ENCODE data around the gene HECW1. TPM values are rescaled to one million over a fixed set of nuclear protein-coding genes. Genes with fewer than 3 reads are reported as not detected.

HECW1 gene
- total RNA-seq, 1 donor, result 2.9 TPM

DNA sequence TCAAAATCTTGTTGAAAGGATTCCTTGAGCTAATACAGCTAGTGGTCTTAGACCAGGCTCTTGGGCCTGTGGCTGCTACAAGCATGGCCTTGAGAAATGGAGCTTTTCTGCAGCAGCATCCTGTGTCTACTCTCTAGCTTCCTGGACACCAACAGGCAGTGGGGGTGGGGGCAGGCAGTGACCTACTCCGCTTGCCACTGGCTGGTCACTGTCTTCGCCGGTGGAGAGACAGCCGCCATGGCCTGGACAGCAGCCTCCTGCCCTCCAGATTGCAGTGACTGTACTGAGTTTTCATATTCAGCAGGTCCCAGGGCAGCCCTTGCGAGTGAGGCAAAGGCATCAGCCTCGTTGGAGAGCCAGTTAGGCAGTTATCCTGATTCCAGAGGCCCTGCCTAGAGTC, 204.6 kb downstream of the HECW1 start:
- Histone ChIP-seq H3K4me1 (ENCODE audit: insufficient read depth, low read length) (no peaks in the 10 kb centered on the region), H3K27ac (ENCODE audit: low read depth, low read length) (no peak overlapping the region), H4K20me1 (ENCODE audit: insufficient read depth, low read length) (no peaks in the 10 kb centered on the region), H3K36me3 (ENCODE audit: insufficient read depth, low read length) (no peaks in the 10 kb centered on the region), H3K4me3 (ENCODE audit: insufficient read depth, low read length) (no peak overlapping the region), H3K9me3 (ENCODE audit: low read depth, low read length) (no peaks in the 10 kb centered on the region), H2AFZ (ENCODE audit: low read length) (no peak overlapping the region), H3K79me2 (ENCODE audit: insufficient read depth, low read length) (no peaks in the 10 kb centered on the region), H3K4me2 (ENCODE audit: insufficient read depth, low read length) (no peak overlapping the region), H3K27me3 (ENCODE audit: insufficient read depth, low read length) (peaks cover 2% of the 10 kb centered on the region)
- no peak for DNase-seq (ENCODE audit: insufficient read length, low spot score, missing footprints)
- TF ChIP-seq, protein P1, sequence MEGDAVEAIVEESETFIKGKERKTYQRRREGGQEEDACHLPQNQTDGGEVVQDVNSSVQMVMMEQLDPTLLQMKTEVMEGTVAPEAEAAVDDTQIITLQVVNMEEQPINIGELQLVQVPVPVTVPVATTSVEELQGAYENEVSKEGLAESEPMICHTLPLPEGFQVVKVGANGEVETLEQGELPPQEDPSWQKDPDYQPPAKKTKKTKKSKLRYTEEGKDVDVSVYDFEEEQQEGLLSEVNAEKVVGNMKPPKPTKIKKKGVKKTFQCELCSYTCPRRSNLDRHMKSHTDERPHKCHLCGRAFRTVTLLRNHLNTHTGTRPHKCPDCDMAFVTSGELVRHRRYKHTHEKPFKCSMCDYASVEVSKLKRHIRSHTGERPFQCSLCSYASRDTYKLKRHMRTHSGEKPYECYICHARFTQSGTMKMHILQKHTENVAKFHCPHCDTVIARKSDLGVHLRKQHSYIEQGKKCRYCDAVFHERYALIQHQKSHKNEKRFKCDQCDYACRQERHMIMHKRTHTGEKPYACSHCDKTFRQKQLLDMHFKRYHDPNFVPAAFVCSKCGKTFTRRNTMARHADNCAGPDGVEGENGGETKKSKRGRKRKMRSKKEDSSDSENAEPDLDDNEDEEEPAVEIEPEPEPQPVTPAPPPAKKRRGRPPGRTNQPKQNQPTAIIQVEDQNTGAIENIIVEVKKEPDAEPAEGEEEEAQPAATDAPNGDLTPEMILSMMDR (IDR thresholded peaks at IDR 0.05; ENCODE audit: extremely low read depth, low read depth, low read length), result no peak

DNA sequence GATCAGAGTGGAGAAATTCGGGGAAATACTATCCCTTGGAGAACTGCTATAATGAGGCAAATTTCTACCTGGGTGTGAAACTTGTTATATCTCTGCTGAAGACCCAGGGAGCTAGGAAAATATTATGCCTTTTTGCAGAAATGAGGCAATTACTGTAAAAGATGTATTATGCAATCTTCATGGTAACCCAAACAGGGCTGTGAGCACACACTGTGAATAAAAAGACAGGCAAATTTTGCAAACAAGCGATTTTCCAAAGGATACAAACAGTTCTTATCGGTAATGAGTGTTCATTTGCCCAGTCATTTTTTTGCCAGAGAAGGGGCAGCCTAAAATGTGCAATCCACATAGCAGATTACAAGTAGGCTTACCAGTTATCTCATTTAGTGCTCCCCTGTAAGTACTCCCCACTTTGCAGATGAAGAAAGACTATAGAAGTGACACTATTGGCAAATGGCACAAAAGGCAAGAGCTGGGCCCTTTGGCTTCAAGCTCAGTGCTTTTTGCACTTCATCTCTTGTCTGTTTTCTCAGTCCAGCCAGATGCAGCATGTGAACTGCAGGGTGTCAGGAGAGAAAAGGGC, 205.8 kb downstream of the HECW1 start:
- Histone ChIP-seq H3K9me3 (ENCODE audit: low read depth, low read length) (no peaks in the 10 kb centered on the region), H2AFZ (ENCODE audit: low read length) (no peak overlapping the region), H4K20me1 (ENCODE audit: insufficient read depth, low read length) (no peaks in the 10 kb centered on the region), H3K27ac (ENCODE audit: low read depth, low read length) (no peak overlapping the region), H3K4me3 (ENCODE audit: insufficient read depth, low read length) (no peak overlapping the region), H3K4me2 (ENCODE audit: insufficient read depth, low read length) (no peak overlapping the region), H3K36me3 (ENCODE audit: insufficient read depth, low read length) (no peaks in the 10 kb centered on the region), H3K27me3 (ENCODE audit: insufficient read depth, low read length) (peaks cover 2% of the 10 kb centered on the region), H3K4me1 (ENCODE audit: insufficient read depth, low read length) (no peaks in the 10 kb centered on the region), H3K79me2 (ENCODE audit: insufficient read depth, low read length) (no peaks in the 10 kb centered on the region)
- no peak for DNase-seq (ENCODE audit: insufficient read length, low spot score, missing footprints)
- TF ChIP-seq, protein P1 (IDR thresholded peaks at IDR 0.05; ENCODE audit: extremely low read depth, low read depth, low read length), result no peak

DNA sequence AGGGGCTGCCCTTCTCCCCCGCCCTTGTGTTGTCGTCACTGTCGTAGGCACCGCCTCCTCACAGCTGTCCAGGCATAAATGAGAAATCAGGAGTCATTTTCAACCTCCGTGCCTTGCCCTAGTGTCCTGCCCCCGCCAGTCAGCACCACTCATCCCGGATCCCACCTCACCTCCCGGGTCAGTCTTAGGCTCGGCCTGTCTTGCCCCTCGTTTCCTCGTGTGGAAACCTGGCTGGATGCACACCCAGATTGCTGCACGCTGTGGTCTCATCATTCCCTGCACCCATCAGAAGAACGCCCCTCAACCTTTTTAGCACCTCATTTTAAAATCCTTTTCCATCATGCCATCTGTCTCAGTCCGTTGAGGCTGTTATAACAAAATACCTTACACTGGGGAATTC, 213.1 kb downstream of the HECW1 start:
- Histone ChIP-seq H3K4me1 (ENCODE audit: insufficient read depth, low read length) (no peaks in the 10 kb centered on the region), H2AFZ (ENCODE audit: low read length) (no peak overlapping the region), H3K36me3 (ENCODE audit: insufficient read depth, low read length) (no peaks in the 10 kb centered on the region), H3K4me3 (ENCODE audit: insufficient read depth, low read length) (no peak overlapping the region), H4K20me1 (ENCODE audit: insufficient read depth, low read length) (no peaks in the 10 kb centered on the region), H3K79me2 (ENCODE audit: insufficient read depth, low read length) (no peaks in the 10 kb centered on the region), H3K27me3 (ENCODE audit: insufficient read depth, low read length) (no peaks in the 10 kb centered on the region), H3K27ac (ENCODE audit: low read depth, low read length) (no peak overlapping the region), H3K4me2 (ENCODE audit: insufficient read depth, low read length) (no peak overlapping the region), H3K9me3 (ENCODE audit: low read depth, low read length) (no peaks in the 10 kb centered on the region)
- DNase-seq (ENCODE audit: insufficient read length, low spot score, missing footprints), result no peak
- TF ChIP-seq, protein P1 (IDR thresholded peaks at IDR 0.05; ENCODE audit: extremely low read depth, low read depth, low read length), result no peak

DNA sequence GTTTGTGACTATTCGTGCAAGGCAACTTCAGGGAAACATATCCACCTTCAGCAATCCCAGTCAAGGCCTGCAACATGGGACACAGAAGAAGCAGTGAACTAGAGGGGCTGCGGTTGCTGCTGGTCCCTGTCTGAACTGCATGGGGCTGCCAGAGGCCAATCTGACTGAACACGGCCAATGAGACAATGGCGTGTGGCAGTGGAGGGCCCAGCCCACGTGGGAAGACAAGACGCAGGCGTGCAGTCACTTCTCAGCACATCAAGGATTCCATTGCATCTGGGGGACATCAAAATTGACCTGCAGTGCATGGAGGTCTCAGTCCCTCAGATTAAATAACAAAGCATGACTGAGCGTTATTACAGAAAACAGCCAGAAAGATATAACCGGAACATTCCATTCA, 215.9 kb downstream of the HECW1 start:
- H3K27ac ChIP-seq (ENCODE audit: low read depth, low read length), result no peak overlapping the region
- H3K4me2 ChIP-seq (ENCODE audit: insufficient read depth, low read length), result no peak overlapping the region
- H3K36me3 ChIP-seq (ENCODE audit: insufficient read depth, low read length), result no peaks in the 10 kb centered on the region
- no peaks in the 10 kb centered on the region for H3K27me3 ChIP-seq (ENCODE audit: insufficient read depth, low read length)
- H3K4me3 ChIP-seq (ENCODE audit: insufficient read depth, low read length), result no peak overlapping the region
- H3K4me1 ChIP-seq (ENCODE audit: insufficient read depth, low read length), result no peaks in the 10 kb centered on the region
- no peak overlapping the region for H2AFZ ChIP-seq (ENCODE audit: low read length)
- TF ChIP-seq, protein P1 (IDR thresholded peaks at IDR 0.05; ENCODE audit: extremely low read depth, low read depth, low read length), result no peak
- no peak for DNase-seq (ENCODE audit: insufficient read length, low spot score, missing footprints)
- H4K20me1 ChIP-seq (ENCODE audit: insufficient read depth, low read length), result no peaks in the 10 kb centered on the region
- H3K79me2 ChIP-seq (ENCODE audit: insufficient read depth, low read length), result no peaks in the 10 kb centered on the region
- H3K9me3 ChIP-seq (ENCODE audit: low read depth, low read length), result no peaks in the 10 kb centered on the region
